Measurements from ENCODE around the gene RSF1.

The RSF1 gene

DNA sequence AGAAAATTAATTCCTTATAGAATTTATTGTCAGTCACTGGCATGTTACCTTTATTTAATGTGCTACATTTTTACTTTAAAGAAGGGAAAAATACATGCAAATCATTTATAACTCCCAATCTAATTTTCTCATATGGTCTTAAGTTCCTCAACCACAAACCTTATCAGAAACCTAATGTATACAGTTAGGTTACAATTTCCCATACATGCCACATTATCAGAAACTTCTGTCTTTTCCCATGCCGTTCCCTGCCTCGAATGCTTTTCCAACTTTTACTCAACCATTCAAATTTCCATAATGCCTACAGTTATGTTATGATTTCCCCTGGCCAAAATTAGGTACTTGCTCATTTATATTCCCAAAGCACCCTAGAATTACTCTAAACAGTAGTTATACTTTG, 13.5 kb downstream of the RSF1 start:
- DNase-seq: no peak

DNA sequence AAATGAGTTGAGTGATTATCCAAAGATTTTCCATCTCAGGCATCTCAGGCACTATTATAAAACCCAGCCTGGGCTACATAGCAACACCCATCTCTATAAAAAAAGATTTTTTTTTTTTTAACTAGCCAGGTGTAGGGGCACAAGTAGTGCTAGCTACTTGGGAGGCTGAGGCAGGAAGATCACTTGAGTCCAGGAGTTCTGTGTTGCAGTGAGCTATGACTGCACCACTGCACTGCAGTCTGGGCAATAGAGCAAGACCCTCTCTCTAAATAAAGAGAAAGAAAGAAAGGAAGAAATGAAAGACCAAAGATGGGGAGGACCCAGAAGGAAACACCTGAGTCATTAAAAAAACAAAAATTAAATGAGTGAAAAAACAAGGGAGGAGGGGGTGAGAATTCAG, 14.1 kb downstream of the RSF1 start:
- no peak for DNase-seq

DNA sequence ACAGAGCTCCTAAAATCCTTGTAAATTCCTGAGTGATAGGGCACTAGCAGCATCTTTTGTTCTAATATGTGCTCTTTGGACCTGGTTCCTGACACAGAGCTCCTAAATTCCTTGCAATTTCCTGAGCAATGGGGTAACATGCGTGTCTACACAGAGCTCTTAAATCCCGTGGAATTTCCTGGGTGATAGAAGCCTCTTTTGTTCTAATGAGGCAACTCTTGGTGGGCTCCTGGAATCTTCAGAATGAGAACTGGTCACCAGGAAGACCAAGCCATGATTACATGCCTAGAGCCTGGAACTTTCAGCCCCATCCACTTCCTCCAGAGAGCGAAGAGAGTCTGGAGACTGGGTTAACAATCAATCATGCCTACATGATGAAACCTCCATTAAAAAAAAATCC, 19.0 kb downstream of the RSF1 start:
- no peak for DNase-seq

DNA sequence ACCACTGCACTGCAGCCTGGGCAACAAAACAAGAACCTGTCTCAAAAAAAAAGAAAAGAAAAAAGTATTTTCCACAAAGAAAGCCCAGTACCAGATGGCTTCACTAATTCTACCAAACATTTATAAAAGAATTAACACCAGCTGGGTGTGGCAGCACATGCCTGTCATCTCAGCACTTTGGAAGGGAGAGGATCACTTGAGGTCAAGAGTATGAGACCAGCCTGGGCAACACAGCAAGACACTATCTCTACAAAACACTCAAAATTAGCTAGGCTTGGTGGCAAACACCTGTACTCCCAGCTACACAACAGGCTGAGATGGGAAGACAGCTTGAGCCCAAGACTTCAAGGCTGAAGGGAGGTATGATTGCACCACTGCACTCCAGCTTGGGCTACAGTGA, 20.1 kb downstream of the RSF1 start:
- no peak for DNase-seq

DNA sequence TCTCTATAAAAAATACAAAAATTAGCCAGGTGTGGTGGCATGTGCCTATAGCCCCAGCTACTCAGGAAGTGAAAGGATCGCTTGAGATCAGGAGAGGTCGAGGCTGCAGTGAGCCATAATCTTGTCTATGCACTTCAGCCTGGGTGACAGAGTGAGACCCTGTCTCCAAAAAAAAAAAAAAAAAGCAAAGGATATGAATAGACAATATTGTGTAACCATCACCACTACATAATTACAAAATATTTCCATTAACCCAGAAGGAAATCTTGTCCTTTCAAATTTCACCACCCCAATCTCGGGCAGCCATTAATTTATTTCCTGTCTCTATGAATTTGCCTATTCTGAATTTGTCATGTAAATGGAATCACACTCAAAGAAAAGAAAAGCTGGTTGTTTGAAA, 21.2 kb downstream of the RSF1 start:
- no peak for DNase-seq

DNA sequence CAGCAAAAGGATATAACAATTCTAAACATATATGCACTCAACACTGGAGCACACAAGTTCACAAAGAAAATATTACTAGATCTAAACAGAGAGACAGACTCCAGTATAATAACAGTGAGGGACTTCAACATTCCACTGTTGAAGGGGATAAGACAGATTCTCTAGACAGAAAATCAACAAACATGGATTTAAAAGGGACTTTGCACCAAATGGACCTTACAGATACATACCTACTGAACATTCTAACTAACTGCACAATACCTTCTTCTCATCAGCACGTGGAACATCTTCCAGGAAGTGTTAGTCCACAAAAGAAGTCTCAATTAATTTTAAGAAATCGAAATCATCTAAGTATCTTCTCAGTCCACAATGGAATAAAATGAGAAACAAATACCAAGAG, 26.6 kb downstream of the RSF1 start:
- DNase-seq: no peak

DNA sequence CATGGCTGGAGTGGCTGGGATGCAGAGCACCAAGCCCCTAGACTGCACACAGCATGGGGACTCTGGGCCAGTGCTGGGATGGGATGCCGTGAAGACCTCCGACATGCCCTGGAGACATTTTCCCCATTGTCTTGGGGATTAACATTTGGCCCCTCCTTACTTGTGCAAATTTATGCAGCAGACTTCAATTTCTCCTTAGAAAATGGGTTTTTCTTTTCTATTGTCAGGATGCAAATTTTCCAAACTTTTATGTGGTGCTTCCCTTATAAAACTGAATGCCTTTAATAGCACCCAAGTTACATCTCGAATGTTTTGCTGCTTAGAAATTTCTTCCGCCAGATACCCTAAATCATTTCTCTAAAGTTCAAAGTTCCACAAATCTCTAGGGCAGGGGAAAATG, 29.2 kb downstream of the RSF1 start:
- no peak for DNase-seq

DNA sequence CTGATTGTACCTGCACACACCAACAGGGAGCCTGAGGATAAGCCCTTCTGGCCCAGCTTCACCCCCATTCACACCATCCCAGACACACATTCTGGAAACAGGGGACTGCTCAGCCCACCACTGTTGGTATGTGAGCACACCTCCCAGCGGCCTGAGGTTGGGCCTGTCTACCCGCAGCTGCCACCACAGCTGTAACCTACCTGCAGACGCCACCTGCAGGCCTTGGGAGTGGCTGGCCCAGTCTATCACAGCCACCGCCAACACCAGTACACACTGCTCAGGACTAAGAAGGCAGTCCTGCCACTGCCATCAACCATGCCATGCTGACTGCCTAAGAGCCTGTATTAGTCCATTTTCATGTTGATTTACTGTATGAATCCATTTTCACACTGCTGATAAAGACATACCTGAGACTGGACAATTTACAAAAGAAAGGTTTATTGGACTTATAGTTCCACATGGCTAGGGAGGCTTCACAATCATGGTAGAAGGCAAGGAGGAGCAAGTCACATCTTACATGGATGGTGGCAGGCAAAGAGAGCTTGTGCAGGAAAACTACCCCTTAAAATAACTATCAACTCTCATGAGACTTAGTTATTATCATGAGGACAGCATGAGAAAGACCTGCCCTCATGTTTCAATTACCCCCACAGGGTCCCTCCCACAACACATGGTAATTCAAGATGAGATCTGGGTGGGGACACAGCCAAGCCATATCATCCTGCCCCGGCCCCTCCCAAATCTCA, 30.6 kb downstream of the RSF1 start:
- no peak for DNase-seq

DNA sequence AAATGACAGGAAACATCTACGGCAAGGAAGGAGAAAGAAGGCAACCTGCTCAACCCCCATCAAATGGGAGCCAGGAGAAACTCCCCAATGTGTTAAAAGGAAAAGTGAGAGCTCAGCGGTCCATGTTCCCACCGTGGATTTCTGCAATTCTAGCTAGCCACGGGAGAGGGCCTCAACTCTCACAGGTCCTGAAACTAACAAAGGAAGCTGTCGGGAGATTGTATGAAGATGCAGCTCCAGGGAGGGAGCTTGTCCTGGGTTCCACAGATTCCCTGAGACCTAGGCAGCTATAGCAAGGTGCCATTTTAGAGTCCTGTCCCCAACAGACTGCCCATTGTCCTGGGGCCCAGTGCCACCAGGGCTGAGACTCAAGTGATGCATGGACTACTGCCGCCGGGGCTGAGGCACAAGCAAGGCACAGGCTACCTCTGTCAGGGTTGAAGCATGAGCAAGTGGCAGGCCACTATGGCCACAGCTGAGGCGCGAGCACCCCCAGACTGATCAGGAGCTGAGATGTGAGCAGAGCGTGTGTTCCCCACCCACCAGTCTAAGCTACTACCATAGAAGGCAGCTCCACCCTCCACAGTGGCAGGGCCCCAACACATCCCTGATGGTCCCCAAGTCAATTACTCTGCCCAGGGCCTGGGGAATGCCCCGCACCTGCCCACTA, 31.3 kb downstream of the RSF1 start:
- no peak for DNase-seq

DNA sequence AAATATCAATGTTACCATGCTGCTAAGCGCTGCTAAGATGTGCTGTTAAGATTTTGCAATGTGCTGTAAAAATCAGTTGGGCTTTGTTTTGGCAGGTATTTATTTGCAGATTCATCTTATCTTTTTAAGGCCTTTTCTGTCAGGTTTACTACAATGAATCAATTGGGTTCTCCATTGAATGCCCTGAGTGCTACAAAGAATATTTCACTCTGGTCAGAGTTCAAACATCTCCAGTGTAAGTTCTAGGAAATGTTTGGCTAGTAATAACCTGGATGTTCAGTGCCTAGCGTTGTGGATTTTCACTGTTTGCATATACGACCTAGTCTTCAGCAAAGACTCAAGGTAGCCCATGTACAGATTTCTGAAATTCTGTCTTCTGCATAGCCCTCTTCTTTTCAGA, 36.0 kb downstream of the RSF1 start:
- no peak for DNase-seq

DNA sequence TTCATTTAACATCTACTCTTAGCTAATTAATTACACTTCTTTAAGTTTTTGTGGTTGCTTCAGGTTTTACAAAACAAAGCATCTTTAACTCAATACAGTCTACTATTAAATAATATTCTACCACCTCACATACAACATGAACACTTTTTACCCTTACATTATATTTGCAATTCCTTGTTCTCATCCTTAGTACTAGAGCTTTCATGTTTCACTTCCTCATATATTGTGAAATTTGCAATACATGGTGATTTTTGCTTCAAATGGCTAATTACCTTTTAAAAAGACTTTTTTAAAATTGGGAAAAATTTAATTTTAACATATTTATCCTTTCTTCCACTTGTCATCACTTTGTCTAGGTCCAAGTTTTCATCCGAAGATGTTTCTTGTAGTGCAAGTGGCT, 37.5 kb downstream of the RSF1 start:
- no peak for DNase-seq

DNA sequence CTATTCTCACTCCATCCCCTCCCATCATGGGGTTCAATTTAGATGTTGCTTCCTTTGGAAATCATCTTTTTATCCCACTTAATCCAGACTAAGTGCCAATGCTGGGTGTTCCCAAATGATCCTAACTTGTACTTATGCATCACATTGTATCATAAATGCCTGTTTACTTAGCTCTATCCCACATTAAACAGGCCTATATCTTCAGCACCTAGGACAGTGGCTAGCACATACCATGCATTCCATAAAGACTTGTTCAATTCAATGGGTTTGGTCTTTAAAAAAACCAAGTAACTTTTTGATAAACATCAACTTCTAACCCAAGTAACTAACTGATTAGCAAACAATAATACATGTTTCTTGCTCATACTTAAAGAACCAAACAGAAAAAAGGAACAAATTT, 40.6 kb downstream of the RSF1 start:
- DNase-seq: no peak

DNA sequence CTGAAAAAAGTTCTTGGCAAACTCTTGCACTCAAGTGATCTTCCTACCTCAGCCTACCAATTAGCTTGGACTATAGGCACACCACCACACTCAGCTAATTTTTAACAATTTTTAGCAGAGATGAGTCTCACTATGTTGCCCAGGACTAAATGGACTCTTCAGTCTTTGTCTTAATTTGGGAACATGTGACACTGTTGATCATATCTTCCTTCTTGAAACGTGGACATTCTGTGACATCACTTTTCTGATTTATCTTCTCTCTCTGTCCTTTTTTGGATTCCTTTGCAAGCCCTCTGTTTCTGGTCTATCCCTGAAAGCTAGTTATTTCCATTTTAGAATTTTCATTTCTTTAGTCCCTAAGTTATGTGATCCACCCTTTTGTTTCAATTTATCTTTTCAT, 42.0 kb downstream of the RSF1 start:
- DNase-seq: no peak

DNA sequence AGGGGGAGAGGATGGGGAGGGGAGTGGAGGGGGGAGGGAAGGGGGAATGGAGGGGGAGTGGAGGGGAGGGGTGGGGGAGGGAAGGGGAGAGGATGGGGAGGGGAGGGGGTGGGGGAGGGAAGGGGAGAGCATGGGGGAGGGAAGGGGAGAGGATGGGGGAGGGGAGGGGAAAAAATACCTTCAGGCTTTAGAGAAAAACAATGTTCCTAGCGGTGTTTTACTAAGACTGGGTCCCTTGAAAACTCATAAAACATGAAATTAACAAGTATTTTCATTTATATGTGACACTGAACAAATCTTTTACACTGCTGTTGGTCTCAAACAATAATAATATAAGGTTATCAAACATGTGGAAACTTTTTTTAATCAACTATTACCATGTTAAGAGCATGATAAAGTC, 42.4 kb downstream of the RSF1 start:
- DNase-seq: no peak

DNA sequence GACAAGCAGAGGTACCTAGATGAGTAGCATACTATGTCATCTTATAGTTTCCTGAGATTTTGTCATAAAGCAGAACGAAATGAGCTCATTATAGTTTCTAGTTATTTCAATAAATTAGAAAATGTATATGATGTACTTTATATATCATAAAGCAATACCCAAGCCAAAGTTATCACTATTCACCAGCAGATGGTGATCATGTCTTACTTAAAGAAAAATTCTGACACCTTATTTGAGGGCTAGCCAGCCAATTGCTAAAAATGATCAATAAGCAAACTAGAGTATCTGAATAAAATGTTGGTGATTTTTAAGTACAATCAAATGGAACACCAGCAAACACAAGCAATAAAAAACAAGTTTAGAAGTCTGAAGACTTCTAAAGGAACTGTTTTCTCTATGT, 44.1 kb downstream of the RSF1 start:
- peak; percentile 30 for DNase-seq

DNA sequence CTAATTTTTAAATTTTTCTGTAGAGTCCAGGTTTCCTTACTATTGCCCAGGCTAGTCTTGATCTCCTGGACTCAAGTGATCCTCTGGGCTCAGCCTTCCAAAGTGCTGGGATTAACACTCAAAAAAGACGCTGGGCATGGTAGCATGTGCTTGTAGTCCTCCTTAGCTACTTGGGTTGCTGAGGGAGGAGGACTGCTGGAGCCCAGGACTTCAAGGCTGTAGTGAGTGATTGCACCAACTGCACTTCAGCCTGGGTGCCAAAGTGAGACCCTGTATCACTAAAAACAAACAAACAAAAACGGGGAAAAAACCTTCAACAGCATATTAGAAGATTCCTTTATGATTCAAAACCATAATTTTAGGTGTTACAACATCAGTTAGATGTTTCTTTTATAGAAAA, 44.6 kb downstream of the RSF1 start:
- no peak for DNase-seq

DNA sequence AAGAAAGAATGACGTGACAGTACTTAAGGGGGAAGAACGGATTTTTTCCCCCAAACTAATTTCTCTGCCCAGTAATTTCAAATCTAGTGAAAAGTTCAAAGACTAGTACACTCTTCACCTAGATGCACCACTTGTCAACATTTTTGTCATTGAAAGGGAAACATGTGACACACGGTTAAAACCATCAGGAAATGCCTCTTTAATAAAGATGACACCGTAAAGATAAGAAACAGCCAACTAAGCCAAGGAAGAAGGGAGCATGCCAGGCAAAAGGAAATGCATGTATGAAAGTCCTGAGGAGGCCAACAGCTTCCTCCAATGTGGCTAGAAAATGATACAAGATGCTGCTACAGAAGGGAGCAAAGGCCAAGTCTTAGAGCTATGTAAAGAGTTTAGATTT, 49.4 kb downstream of the RSF1 start:
- DNase-seq: peak; percentile 5

DNA sequence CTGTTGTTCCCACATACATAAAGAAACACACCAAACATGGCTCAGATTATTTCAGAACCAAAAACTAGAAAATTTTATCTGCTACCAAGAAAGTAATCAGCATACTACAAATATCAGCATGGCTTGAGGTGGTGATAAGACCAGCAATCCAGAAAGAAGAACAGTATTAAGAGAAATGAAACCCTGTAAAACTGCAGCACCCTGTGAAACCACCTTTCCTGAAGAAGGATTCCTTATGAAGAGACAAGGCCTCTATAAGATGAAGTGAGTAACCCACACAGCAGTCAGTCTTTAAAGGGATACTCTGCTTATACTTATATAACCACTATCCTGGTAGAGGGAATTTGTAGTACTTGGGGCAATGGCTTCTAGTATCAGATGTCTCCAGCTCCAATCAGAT, 49.9 kb downstream of the RSF1 start:
- DNase-seq: no peak

DNA sequence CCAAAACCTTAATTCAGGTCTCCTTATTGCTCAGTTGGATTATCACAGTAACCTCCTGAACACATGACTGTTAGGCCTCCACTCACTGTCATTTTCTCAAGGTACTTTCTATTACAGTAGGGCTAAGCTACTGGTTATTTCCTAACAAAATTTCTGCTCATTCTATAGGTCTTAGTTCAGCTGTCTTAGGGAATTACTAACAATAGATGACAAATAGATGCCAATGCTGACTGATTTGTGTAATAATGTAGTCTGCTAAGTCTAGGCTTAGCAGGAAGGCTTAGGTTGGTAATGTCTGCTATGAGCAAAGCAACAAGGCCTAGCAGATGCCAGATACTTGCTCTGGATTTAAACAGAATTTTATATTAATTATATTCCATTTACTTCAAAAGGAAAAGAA, 58.1 kb downstream of the RSF1 start:
- DNase-seq: no peak

DNA sequence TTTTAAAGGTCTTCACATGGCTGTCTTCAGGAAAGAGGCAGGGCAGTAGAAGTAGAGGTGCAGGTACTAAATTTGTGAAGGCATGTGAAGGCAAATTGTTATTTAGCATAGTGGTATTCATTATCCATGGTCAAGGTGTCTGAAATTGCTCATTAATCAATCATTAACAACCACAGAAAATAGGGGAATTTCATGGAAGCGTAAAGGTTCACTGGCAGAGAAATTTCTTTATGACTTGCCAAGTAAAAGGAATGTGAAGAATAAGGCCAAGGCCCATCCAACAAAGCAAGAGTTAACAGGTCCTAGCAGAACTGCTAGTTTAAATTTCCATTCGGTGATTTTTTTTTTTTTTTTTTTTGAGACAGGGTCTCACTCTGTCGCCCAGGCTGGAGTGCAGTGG, 59.0 kb downstream of the RSF1 start:
- DNase-seq: no peak

DNA sequence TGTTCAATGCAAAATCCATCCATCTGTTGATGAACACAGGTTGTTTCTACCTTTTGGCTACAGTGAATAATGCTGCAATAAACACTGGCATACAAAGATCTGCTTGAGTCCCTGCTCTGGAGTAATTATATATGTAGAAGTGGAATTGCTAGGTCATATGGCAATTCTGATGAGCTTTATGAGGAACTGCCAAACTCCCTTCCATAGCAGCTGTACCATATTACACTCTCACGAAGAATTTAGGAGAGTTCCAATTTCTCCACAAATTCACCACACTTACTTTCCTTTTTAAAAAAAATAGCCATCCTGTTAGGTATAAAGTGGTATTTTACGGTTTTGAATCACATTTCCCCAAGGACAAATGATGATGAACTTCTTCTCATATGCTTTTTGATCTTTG, 62.2 kb downstream of the RSF1 start:
- no peak for DNase-seq

DNA sequence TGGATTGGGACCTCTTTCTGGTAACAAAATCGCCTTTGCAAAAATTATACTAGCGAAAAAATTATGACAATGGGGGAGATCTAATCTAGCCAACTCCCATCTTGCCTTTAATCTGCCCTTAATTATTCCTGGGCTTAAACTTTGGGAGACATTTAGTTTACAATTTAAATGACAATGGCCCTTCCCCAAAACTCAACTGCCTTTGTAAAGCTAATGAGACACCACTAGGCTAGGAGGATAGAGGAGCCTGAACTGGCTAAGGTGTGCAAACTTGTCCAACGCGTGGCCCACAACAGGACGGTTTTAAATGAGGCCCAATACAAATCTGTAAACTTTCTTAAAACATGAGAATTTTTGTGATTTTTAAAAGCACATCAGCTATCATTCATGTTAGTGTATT, 67.3 kb downstream of the RSF1 start:
- DNase-seq: no peak

DNA sequence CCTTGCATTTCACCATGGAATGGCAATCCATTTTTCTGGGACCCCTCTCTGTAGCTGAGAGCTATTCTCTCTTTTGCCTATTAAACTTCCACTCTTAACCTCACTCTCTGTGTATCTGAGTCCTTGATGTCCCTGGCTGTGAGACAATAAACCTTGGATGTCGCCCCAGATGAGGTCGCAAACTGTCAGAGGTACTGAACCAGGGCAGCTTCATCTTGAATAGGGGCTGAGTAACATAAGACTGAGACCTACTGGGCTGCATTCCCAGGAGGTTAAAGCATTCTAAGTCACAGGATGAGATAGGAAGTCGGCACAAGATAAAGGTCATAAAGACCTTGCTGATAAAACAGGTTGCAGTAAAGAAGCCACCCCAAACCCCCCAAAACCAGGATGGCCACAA, 68.0 kb downstream of the RSF1 start:
- no peak for DNase-seq

DNA sequence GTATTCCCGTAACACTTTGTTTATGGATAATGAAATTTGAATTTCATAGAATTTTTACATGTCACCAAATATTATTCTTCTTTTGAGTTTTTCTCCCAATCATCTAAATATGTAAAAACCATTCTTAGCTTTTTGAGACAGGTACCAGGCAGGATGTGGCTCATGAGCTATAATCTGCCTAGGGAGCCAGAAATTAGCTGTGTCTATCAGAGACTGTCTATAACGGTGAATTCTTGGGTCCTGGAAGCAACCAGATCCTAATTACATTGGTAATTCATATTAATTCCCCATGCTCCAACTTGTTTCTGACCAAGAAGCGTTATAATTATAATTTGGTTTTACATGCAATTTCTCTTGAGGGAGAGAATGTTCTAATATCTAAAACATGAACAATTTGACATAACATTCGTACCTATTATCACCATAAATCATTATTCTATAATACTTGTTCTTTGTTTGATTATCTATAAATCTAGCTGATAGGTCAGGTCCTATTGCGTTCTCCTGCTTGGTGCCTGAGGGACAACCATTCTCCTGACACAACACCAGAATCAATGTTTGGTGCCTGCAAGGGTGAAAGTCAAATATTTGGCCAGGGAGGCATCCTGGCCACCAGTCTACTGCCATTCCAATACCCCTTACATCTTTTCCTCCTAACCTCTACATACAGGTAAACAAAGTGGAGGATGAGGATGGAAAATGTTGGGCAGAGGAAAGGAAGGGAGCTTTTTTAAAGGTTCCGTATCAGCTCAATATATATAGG, 69.9 kb downstream of the RSF1 start:
- DNase-seq: no peak

Data from CD4-positive, alpha-beta T cell treated with Interleukin-4 for 4 hours (primary cell).